Stimulated activated CD4-positive, alpha-beta T cell treated with anti-CD3 and anti-CD28 coated beads, Interleukin-1b, Interleukin-23, amount 100 ng/mL, for 4 hours (primary cell): ENCODE measurements around the gene MGLL.

Experiments used
- DNase-seq, 2 donors: peaks; one replicate each; pipeline ENCODE4 v3.0.0-alpha.2; 2020; ENCODE audit warnings: low read depth in 2 of 2

The MGLL gene

DNA sequence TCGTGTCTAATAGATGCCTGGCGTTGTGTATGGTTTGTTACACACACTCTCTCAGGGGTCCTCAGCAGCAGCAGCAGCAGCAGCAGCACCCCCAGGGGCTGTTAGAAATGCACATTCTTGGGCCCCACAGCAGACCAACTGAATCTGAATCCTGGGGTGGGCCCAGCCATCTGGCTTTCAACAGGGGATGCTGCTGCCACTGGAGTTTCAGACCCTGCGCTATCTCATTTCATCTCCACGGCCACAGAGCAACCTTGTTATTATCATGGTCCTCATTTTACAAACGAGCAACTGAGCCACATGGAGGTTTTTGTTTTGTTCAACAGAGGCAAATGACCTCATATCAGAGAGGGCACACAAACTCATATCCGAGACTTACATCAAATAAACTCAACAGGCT is 47.7 kb downstream of the MGLL start:
- no peak for DNase-seq

DNA sequence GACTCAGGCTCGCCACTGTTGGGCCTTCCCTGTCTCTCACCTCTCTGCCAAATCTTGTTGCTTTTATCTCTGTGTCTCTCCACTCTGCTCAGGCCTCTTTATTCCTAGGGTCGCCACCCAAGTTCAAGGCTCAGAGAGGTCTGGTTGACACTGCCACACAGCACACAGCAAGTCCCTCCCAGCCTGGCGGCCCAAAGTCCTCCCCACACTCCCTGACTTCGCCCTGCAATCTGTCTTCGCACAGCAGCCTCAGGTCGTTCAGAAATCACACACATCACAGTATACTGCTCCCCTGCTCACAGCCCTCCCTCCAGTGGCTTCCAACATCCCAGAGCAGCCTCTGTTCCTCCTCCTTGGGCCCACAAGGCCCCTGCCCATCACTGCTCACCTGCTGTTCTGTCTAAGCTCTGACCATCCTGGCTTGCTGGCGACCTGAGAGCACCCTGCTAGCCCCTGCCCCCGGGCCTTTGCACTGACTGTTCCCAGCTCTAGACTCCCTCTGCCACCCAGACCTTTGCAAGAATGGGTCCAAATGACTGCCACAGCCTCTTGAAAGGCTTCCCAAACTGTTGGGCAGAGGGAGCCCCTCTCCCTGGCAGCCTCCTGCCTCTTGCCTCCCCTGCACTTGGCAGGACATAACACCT is 48.4 kb downstream of the MGLL start:
- DNase-seq, result no peak

DNA sequence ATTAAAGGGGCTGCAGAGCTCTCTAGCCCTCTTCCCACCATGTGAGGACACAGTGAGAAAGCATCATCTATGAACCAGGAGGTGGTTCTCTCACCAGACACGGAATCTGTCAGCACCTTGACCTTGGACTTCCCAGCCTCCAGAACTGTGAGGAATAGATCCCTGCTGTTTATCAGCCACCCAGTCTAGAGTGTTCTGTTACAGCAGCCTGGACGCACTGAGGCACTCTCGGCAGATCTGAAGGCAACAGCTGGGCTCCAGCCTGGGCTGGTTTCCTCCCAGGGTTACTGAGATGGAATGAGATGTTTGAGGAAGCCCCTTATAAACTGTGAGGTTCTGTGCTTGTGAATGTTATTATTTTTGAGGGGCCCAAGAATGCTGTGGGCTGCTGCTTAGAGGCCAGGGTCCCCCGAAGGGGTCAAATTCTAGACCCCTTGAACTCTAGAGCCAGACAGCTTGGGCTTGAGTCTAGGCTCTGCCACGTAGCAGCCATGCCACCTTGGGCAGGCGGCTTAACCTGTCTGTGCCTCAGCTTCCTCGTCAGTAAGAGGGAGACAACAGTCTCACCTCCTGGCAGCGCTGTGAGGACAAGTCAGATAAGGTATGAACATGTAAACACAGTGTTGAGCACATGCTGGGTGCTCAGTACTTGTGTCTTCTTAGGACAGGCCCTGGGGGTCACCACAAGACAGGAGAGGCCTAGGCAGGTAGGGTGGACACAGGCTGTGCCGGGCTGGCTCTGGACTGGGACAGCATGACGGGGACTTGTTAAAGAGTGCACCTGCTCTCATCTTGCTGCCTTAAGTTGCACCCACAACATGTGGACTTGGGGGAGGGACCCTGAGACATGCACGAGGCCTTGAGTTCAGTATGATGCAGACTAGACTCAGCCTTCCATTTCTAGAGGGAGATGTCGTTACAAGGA is 49.2 kb downstream of the MGLL start:
- DNase-seq, result no peak

DNA sequence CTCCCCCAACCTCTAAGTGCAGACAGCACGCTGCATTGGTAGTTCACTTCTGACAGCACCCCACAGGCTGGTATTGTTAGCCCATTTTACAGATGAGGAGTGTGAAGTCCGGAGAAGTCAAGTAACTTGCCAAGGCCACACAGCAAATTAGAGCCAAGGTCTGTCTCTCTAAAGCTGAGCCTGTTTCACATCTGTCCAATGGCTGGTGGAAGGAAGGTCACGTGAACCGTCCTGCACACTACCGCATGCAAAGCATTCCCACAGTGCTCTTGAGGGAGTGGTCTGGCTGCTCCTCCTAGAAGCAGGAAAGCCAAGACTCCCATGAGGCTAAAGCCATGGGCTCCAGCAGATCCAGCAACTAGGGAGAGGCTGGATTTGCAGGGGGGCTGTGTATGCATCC is 50.0 kb downstream of the MGLL start:
- DNase-seq, result no peak

DNA sequence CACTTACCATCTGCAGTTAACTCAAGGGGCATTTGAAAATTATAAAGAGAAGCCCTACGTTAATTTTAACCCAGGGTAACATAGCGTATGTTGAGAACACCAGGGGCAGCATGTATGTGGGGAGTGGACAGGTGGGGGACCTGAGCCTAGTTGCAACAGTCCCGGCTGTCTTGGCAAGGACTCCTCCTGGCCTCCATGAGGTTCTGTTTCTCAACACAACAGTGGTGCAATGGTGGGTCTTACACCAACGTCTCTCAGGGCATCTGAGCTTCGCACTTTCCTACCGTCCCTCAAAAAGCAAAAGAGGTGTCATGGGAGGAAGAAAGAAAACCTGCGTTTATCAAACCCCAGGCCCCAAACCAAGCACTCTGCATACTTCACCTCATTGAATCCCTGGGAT is 50.6 kb downstream of the MGLL start:
- no peak for DNase-seq

DNA sequence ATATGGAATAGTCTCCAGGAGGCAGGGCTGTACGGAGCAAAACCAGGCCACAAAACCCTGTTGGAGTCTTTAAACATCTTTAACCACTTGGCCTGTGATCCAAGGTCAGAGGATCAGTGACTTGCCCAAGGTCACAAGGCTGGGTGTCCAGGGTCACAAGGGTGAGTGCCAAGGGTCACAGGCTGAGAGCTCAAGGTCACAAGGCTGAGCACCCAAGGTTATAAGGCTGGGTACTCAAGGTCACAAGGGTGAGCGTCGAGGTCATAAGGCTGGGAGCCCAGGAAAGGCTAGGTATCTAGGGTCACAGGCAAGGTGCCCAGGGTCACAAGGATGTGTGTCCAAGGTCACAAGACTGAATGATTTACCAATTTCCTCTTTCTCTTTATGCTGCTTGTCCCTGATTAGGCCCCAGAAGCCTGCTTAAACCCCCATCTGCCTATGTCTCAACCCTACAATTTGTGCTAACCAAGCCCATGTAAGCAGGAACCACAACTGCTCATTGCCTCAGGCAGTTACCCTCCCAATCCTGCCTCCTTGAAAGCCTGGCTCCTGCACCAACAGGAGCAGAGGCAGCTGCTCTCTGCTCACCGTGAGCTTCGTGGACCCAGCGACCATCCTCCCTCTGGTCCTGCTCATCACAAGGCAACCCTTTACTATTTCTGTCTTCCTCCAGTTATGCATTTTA is 51.5 kb downstream of the MGLL start:
- DNase-seq, result no peak

DNA sequence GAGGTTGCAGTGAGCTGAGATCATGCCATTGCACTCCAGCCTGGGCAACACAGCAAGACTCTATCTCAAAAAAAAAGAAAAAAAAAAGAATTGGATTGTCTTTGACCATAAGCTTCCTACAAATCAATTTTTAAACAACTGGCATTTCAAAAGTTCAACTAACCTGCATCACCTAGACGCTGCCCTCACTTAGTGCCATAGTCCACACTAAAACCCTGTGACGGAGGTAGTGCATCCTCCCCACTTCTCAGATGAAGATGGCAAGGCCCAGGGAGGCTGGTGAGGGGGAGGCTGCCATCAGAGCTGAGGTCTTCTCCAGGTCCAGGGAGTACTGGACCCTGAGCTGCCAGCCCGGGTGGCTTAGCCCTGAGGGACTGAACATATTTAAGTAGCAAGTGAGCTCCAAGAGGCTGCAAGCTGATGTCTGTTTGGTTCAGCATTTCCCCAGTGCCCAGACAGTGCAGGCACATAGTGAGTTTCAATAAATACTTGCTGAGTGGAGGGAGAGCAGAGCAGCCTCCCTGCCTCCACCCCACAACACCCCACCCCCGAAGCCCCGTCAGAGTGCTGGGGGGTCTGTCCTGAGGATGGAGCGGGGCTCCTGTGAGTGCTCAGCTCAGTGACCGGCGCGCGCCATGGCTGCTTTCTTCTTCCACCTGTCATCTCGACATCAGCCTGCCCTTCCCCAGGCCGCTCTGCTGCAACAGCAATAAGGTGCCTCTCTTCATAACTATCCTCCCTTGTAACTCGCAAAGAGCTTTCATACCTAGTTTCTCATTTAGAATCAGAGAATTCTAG is 52.8 kb downstream of the MGLL start:
- DNase-seq, result no peak

DNA sequence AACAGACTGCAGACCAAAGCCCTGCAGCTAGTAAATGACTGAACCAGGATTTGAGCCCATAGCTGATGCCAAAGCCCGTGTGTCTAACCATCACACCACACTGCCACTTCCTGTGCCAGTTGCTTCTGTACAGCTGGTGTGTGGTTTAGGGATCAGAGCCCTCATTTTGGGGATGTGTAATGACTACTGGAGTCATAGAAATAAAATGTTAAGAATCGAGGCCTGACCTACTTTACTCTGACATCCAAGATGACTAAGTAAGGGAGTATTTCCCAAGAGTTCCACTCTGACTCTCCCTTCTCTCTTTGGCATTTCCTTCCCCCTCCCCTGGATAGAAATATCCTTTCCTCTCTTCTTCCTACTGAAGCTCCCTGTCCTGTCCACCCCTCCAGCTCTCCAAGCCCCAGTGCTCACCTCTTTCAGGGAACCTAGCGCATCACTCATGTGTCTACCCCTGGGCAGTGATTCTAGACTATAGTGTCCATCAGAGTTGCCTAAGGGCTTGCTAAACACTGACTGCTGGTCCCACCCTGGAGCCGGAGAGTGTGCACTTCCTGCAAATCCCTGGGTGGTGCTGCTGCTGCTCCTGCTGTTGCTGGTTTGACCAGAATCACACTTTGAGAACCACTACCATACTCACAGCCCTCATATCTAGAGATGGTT is 53.8 kb downstream of the MGLL start:
- DNase-seq, result no peak

DNA sequence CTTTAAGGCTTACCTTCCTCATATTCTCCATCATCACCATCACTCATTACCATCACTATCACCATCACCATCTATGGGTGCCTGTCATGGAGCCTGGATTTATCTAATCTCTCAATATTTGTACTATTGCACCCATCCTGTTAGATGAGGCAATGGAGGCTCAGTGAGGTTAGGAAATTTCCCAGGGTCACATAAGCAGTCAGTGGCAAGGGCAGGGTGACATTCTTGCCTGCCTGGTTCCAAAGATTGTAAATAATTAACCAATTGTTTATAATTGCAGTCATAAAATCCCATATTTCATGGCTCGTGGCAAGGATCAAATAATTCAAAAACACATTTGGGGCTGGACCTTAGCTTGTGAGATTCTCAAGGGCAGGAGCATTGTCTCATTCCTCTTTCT is 55.2 kb downstream of the MGLL start:
- DNase-seq, result no peak

DNA sequence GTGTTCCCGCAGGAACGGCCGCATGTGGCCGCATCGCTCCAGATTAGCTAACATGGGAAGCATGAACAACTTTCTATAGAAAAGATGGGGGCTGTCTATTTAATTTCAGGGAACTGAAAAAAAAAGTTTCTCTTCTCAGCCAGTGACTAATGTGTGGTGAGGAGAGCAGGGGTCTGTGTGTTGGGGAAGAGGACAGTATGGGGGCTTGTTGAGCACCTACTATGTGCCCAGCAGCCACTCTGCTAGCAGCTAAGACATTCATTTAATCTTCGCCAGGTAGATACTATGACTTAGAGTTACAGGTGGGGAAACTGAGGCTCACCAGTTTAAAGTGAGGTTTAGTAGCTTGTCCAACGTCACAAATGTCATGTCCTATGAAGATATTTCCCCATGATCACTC is 56.6 kb downstream of the MGLL start:
- DNase-seq, result no peak

DNA sequence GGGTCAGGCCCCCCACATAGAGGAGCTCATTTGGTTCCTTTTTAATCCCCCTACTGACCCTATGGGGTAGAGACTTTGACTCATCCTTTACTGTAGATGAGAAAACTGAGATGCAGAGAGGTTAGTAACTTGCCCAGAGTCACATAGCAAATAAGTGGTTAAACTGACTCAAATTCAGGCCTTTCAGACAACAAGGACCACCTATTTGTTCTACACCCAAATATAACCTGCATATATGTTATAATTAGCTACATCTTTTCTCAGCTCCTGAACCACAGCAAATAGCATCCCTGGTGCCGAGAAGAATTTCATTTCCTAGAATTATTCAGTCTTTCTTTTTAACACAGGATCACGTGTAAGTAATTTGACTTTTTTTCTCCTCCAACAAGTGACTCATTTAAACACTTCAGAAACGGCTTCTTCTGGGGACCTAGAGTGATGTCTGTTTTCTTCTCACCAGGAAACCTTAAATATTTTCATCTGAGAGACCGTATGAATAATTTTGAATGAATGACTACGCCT is 57.4 kb downstream of the MGLL start:
- DNase-seq, result no peak

DNA sequence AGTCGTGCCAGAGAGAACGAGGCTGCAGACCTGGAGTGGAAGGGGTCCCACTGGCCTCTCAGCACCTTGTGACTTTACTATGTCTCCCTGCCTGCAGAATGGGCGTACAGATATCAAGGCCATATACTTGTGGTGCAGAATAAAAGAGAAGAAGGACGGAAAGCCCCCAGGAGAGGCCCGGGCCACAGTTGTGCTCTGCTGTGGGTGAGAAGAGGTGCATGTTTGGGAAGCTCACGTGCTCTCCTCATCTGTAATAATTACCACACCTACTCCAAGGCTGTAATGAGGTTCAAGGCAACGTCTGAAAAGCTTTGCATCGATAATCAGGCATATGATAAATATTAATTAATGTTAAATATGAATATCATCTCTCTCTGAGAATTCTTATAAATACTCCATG is 58.0 kb downstream of the MGLL start:
- DNase-seq, result no peak

DNA sequence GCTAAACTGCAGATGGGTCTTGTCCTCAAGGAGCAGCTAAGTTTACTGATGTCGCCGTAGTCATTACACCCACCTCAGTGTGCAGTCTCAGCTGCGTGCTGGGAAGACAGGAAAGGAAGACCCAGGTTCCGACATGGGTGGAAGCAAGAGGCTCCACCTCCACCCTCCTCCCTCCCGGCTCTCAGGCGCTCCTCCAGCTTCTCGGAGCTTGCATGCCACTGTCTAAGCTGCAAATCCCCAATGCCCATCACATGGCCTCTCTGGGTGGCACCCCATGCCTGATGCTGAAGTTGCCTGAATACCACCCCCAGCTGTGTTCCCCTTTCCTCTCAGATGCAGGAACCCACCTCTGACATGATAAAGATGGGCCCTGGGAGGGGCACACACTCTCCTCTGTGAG is 58.5 kb downstream of the MGLL start:
- DNase-seq, result no peak

DNA sequence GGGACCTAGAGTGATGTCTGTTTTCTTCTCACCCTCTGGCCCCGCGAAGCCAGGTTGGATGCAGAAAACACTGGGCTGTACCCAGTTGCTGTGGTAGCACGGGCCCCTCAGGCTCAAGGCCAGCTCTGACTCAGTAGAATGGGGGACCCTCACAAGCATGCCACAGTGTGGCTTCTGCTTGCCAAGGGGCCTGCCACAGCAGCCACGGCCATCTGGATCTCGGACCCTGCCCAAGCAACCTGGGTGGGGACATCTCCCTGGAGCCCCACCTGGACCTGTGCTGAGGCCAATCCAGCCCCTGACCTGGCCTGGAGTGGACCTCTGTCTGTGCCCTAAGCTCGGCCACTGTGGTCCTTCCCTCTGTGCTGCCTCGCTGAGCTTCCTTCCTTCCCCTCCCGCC is 59.0 kb downstream of the MGLL start:
- DNase-seq, result no peak

DNA sequence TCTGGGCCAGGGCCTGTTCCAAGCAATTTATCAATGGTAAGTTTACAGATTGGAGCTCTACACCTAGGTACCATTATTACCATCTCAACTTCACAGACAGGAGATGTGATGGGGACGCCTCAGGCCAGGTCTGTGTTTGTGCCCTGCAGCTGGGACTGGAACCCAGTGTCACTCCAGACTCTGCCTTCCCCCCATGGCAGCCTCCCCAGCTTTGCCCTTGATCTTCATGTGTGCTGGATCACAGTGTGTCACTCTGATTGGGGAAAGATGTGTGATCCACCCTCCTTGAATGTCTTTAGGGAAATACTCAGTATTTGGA is 59.6 kb downstream of the MGLL start:
- no peak for DNase-seq

DNA sequence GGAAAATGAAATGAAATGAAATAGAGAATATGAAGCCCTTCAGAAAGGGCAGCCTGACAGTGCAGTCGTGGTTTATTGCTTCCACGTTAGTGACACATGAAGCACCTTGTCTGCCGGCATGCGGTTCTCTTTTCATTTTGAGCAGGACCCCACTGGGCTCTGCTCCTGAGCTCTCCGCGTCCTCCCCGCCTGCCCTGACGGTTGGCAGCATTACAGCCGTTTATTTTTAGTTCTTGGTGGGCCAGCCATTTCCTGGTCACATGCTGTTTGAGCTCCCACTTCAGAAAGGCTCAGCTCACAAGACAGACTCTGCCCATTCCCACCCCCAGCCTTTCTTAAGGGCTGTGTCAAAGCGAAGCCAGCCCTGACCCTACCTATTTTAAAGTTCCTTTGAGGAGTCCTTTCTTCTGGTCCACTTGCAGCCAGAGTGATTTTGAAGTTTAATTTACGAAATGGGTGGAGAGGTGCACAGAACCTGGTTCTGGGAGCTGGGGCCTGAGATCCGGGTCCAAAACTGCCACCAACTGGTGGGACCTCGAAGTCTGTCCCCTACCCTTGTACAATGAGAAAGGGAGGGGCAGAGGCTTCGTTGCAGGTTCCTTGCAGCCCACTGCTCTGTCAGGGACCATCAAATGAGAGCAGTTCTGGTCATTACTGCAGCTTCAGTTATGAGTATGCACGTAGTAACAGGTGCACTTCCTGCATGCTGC is 60.1 kb downstream of the MGLL start:
- DNase-seq, result no peak

DNA sequence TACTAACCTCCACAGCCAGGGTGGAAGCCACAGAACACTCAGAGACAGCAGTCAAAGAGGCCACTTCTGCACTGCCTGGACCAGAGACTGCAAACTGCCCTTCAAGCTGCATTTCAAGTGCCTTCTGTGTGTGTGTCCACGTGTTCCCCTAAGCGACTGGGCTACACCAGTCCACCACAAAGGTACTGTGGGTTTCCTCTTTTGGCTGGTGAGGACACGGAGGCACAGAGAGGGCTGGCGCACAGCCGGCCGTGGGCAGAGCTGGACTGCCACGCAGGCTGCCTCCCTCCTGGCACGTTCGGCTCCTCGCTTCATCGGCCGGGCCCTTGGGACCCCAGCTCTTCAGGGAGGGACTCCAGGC is 60.9 kb downstream of the MGLL start:
- no peak for DNase-seq

DNA sequence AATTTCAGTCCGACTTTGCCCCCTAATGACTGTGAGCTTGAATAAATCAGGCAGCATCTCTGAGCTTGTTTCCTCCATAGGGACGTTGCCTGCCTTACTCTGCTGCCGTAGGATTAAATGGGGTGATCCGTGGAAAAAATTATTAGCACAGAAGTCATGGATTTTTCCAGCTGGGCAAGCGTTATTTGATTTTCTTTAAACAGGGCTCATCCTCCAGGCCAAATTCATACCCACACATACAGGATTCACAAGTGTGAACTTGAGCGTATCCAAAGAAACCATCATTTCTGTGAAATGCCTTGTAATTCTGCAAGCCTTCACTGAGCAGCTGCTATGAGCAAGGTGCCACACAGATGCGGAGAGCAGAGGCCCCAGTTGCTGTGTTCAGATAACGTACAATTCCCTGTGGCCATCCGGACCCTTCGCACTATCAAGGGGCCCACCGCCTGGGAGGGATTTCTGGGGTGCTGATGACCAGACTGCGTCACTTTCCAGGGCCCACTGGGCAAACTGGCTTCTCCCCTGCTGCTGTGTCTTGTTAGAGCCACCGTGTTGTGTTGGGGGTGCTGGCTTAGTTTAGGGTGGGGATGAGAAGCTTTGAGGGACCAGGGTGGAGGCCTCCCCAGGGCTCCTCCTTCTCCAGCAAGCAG is 61.4 kb downstream of the MGLL start:
- DNase-seq, result no peak

DNA sequence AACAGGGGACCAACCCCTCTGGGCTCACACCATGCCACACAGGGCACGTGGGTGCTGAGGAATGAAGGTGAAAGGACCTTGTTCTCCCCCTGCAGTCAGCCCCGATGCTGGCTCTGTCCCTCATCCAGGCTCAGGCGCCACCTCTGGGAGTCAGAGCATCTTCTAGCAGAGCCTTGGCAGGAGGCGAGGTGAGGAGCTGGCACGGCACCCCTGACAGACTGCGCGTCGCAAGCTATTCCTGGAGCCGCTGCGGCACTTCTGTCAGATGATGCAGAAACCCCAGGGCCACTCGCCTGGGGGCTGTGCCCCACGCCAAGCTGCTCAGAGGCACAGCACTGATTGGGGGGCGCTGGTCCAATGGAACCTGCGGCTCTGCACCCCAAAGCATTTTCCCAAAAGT is 62.0 kb downstream of the MGLL start:
- no peak for DNase-seq

DNA sequence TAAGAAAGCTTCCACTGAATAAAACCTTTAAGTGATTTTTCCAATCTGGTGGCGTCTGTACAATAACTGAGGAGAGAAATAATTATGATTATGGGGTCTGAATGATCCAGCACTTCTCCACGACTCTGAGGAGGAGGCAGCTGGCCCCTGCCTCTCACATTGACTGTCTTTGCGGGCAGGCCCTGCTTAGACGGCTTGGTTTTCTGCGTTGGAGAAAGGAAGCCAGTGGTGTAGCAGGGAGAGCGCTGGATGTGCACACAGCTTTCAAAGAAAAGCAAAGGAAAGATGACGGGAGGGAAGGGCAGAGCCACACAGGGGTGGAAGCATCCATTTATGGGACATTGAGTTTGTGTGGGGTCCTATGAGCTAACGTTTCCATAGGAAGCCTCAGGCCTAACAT is 62.5 kb downstream of the MGLL start:
- no peak for DNase-seq
